H1 (cell line): ENCODE data around the gene NUMB. TPM values are rescaled to one million over a fixed set of nuclear protein-coding genes. Genes with fewer than 3 reads are reported as not detected.

ENCODE experiments used
- CTCF ChIA-PET: fragments of 300-600 bp; sonication (Branson Sonifier 250); formaldehyde crosslinking; loops from one replicate; lab custom pipeline; 2021; ENCODE audit not compliant: partially characterized antibody; lab: Charles Lee
- POLR2A ChIA-PET: fragments of 300-600 bp; sonication (Branson Sonifier 250); formaldehyde crosslinking; loops from one replicate; lab custom pipeline; 2021; ENCODE audit warnings: inconsistent platforms; ENCODE audit not compliant: partially characterized antibody; lab: Charles Lee
- DNase-seq, 2 experiments: peaks; one replicate each; pipeline versions ENCODE4 v3.0.0 to v3.0.0-alpha.2; 2010 to 2022; ENCODE audit warnings: low spot score in 2 of 2, low read depth in 1 of 2, mixed read lengths in 1 of 2
- FAIRE-seq: peaks from 2 replicates; lab custom pipeline; 2011; peaks lifted over from hg19 to GRCh38; lab: Jason Lieb, UNC
- H2AFZ ChIP-seq: 2 replicates; pipeline ENCODE4 v1.8.1; 2012; ENCODE audit warnings: low read length, inconsistent platforms
- H2AK5ac ChIP-seq: 2 replicates; pipeline ENCODE4 v1.6.1; 2013; ENCODE audit warnings: low read depth, low read length
- H2BK120ac ChIP-seq: replicated peaks from 2 replicates; pipeline ENCODE3; 2013; ENCODE audit warnings: low read depth, low read length, inconsistent platforms
- H2BK12ac ChIP-seq: 2 replicates; pipeline ENCODE4 v1.6.1; 2013; ENCODE audit warnings: low read depth, low read length
- H2BK15ac ChIP-seq: 2 replicates; pipeline ENCODE4 v1.6.1; 2013; ENCODE audit warnings: low read length
- H2BK20ac ChIP-seq: 2 replicates; pipeline ENCODE4 v1.6.1; 2013; ENCODE audit warnings: low read length
- H2BK5ac ChIP-seq: 2 replicates; pipeline ENCODE4 v1.6.1; 2013; ENCODE audit warnings: low read depth, low read length
- H3K14ac ChIP-seq: 2 replicates; pipeline ENCODE4 v1.6.1; 2013; ENCODE audit warnings: inconsistent platforms; ENCODE audit not compliant: insufficient read length
- H3K18ac ChIP-seq: 2 replicates; pipeline ENCODE4 v1.6.1; 2013; ENCODE audit warnings: low read length; ENCODE audit errors: extremely low read depth
- H3K23ac ChIP-seq: 2 replicates; pipeline ENCODE4 v1.6.1; 2013; ENCODE audit warnings: inconsistent platforms; ENCODE audit not compliant: insufficient read length
- H3K23me2 ChIP-seq: 2 replicates; pipeline ENCODE4 v1.6.1; 2013; ENCODE audit warnings: low read depth, low read length
- H3K27ac ChIP-seq: 2 replicates; pipeline ENCODE4 v1.6.1; 2011; ENCODE audit warnings: low read depth, low read length, inconsistent platforms
- H3K27me3 ChIP-seq, 4 experiments: replicated peaks in 1 of 4; 1 replicate in 1 of 4; 2 replicates in 3 of 4; pipeline versions ENCODE4 v1.6.1 to v1.8.1; 2011 to 2013; ENCODE audit warnings: low read length in 3 of 4, mild to moderate bottlenecking in 3 of 4, inconsistent platforms in 2 of 4, mixed read lengths in 2 of 4, moderate library complexity in 1 of 4; ENCODE audit not compliant: control insufficient read depth in 3 of 4, insufficient read depth in 3 of 4; ENCODE audit errors: extremely low read depth in 1 of 4
- H3K36me3 ChIP-seq, 4 experiments: 2 replicates each; pipeline versions ENCODE4 v1.6.1 to v1.8.1; 2011 to 2013; ENCODE audit warnings: mild to moderate bottlenecking in 4 of 4, low read length in 3 of 4, moderate library complexity in 2 of 4, control low read depth in 1 of 4, inconsistent platforms in 1 of 4; ENCODE audit not compliant: insufficient read depth in 4 of 4, control insufficient read depth in 2 of 4
- H3K4ac ChIP-seq: replicated peaks from 2 replicates; pipeline ENCODE3; 2013; ENCODE audit warnings: low read length, low read depth, mixed read lengths, inconsistent platforms; ENCODE audit not compliant: insufficient read length
- H3K4me1 ChIP-seq, 4 experiments: replicated peaks in 1 of 4; 1 replicate in 1 of 4; 2 replicates in 3 of 4; pipeline versions ENCODE4 v1.6.1 to v1.8.1; 2011 to 2013; ENCODE audit warnings: low read length in 3 of 4, inconsistent platforms in 2 of 4, mixed read lengths in 1 of 4; ENCODE audit not compliant: insufficient read depth in 4 of 4, control insufficient read depth in 3 of 4
- H3K4me2 ChIP-seq, 2 experiments: 2 replicates each; pipeline versions ENCODE4 v1.6.1 to v1.8.1; 2011 to 2013; ENCODE audit warnings: low read depth in 2 of 2, low read length in 2 of 2, control low read depth in 1 of 2, inconsistent platforms in 1 of 2, mild to moderate bottlenecking in 1 of 2; ENCODE audit not compliant: insufficient read depth in 1 of 2
- H3K4me3 ChIP-seq, 4 experiments: fragments of 200-600, 300-600 bp in 1 of 4; sonication (generic), shearing (Covaris generic), sonication (Bioruptor Twin) in 1 of 4; 2 replicates each; pipeline versions ENCODE4 v1.5.1 to v1.8.1; 2011 to 2016; ENCODE audit warnings: low read length in 4 of 4, low read depth in 3 of 4, control low read depth in 2 of 4, inconsistent platforms in 2 of 4, mild to moderate bottlenecking in 2 of 4, mixed read lengths in 1 of 4, moderate library complexity in 1 of 4; ENCODE audit not compliant: insufficient read depth in 2 of 4; ENCODE audit errors: extremely low read depth in 1 of 4
- H3K56ac ChIP-seq: replicated peaks from 2 replicates; pipeline ENCODE3; 2013; ENCODE audit warnings: low read depth, mild to moderate bottlenecking, mixed read lengths, low read length, inconsistent platforms; ENCODE audit not compliant: insufficient read length
- H3K79me1 ChIP-seq: 2 replicates; pipeline ENCODE4 v1.6.1; 2013; ENCODE audit warnings: low read depth, low read length, control low read depth
- H3K79me2 ChIP-seq, 2 experiments: 2 replicates each; pipeline versions ENCODE4 v1.6.1 to v1.8.1; 2012 to 2013; ENCODE audit warnings: low read length in 2 of 2, mild to moderate bottlenecking in 2 of 2, inconsistent platforms in 1 of 2; ENCODE audit not compliant: insufficient read depth in 2 of 2, control insufficient read depth in 1 of 2
- H3K9ac ChIP-seq, 4 experiments: replicated peaks in 1 of 4; 1 replicate in 1 of 4; 2 replicates in 3 of 4; pipeline versions ENCODE4 v1.6.1 to v1.8.1; 2011 to 2013; ENCODE audit warnings: low read depth in 3 of 4, low read length in 3 of 4, control low read depth in 2 of 4, mild to moderate bottlenecking in 2 of 4, moderate library complexity in 2 of 4, inconsistent platforms in 1 of 4; ENCODE audit errors: extremely low read depth in 1 of 4
- H3K9me3 ChIP-seq, 2 experiments: 2 replicates each; pipeline versions ENCODE4 v1.6.1 to v1.8.1; 2012 to 2013; ENCODE audit warnings: mild to moderate bottlenecking in 2 of 2, moderate library complexity in 2 of 2, control low read depth in 1 of 2, inconsistent platforms in 1 of 2, low read depth in 1 of 2, low read length in 1 of 2, mixed read lengths in 1 of 2; ENCODE audit not compliant: insufficient read depth in 2 of 2
- H4K20me1 ChIP-seq, 2 experiments: replicated peaks in 1 of 2; 2 replicates each; pipeline versions ENCODE3 to v1.8.1; 2011 to 2013; ENCODE audit warnings: inconsistent platforms in 2 of 2, low read length in 2 of 2, mild to moderate bottlenecking in 1 of 2; ENCODE audit not compliant: insufficient read depth in 2 of 2, control insufficient read depth in 1 of 2
- H4K5ac ChIP-seq: 2 replicates; pipeline ENCODE4 v1.6.1; 2013; ENCODE audit warnings: low read length, low read depth, mixed read lengths, inconsistent platforms; ENCODE audit not compliant: insufficient read length
- H4K8ac ChIP-seq: 2 replicates; pipeline ENCODE4 v1.8.0; 2013; ENCODE audit warnings: mild to moderate bottlenecking, moderate library complexity, low read length, inconsistent platforms; ENCODE audit not compliant: insufficient read depth; ENCODE audit errors: extremely low read depth
- H4K91ac ChIP-seq: replicated peaks from 2 replicates; pipeline ENCODE3; 2013; ENCODE audit warnings: low read length, mixed read lengths, inconsistent platforms; ENCODE audit not compliant: insufficient read length
- CEBPB ChIP-seq: IDR thresholded peaks from 2 replicates; pipeline ENCODE4 v1.6.1; 2012; ENCODE audit warnings: low read depth, low read length
- CTBP2 ChIP-seq: IDR thresholded peaks from 2 replicates; pipeline ENCODE4 v1.7.0; 2011; ENCODE audit warnings: borderline replicate concordance, mild to moderate bottlenecking, moderate library complexity, mixed read lengths, low read length; ENCODE audit not compliant: insufficient read depth, insufficient read length
- FOSL1 ChIP-seq: IDR thresholded peaks from 2 replicates; pipeline ENCODE4 v1.6.1; 2011; ENCODE audit warnings: mild to moderate bottlenecking, low read depth, low read length, moderate library complexity; ENCODE audit not compliant: insufficient read depth
- HDAC2 ChIP-seq, 2 experiments: fragments of 300-600 bp in 1 of 2; sonication (generic) in 1 of 2; IDR thresholded peaks; 2 replicates each; pipeline ENCODE4 v1.6.1; 2011 to 2012; ENCODE audit warnings: low read depth in 2 of 2, low read length in 2 of 2, mild to moderate bottlenecking in 2 of 2, moderate library complexity in 2 of 2, borderline replicate concordance in 1 of 2, inconsistent platforms in 1 of 2
- JUN ChIP-seq: IDR thresholded peaks from 2 replicates; pipeline ENCODE4 v1.6.1; 2011; ENCODE audit warnings: low read depth, mild to moderate bottlenecking, improper control_type of control experiment, low read length
- KDM5A ChIP-seq: fragments of 200-600 bp; IDR thresholded peaks from 2 replicates; pipeline ENCODE4 v1.7.1; 2012; ENCODE audit warnings: mild to moderate bottlenecking, low read length, inconsistent platforms, mixed read lengths
- PHF8 ChIP-seq: fragments of 200-600 bp; sonication (generic); conservative IDR thresholded peaks from 2 replicates; pipeline ENCODE4 v1.7.1; 2012; ENCODE audit warnings: low read depth, mild to moderate bottlenecking, inconsistent platforms, low read length, moderate library complexity
- SRF ChIP-seq: IDR thresholded peaks from 2 replicates; pipeline ENCODE4 v1.6.1; 2011; ENCODE audit warnings: mild to moderate bottlenecking, low read depth, low read length, moderate library complexity
- SUZ12 ChIP-seq: fragments of 200-600 bp; sonication (generic); IDR thresholded peaks from 2 replicates; pipeline ENCODE4 v1.6.1; 2012; ENCODE audit warnings: mild to moderate bottlenecking, inconsistent platforms, low read length, moderate library complexity, mixed read lengths
- TAF7 ChIP-seq: optimal IDR thresholded peaks from 2 replicates; pipeline ENCODE3; 2011; ENCODE audit warnings: low read depth, mild to moderate bottlenecking, inconsistent platforms, low read length, moderate library complexity, borderline replicate concordance
- WGBS, 2 experiments: shearing (Covaris generic) in 1 of 2; methylation state at CpG; one replicate each; pipeline versions ENCODE4 v1.1.6 to v1.1.7; 2013 to 2015; ENCODE audit warnings: low lambda C conversion rate in 2 of 2, mixed read lengths in 2 of 2, inconsistent platforms in 1 of 2, low coverage in 1 of 2, missing lambda C conversion rate in 1 of 2; ENCODE audit not compliant: insufficient replicate concordance in 2 of 2, insufficient coverage in 1 of 2, insufficient read length in 1 of 2; ENCODE audit errors: extremely low coverage in 1 of 2, missing lambda C conversion rate in 1 of 2; 5-methylcytosine and 5-hydroxymethylcytosine counted together
- polyA plus RNA-seq, 7 experiments: library from polyadenylated mRNA; depleted of rRNA in 3 of 7; stranded (reverse) in 5 of 7; unstranded in 2 of 7; fragments of >200 nt in 5 of 7; fragments of 200-250 nt in 2 of 7; gene quantifications; 1 replicate in 5 of 7; 2 replicates in 1 of 7; 4 replicates in 1 of 7; pipeline versions ENCODE4 v1.2.1 to v1.2.3, GENCODE V29; 2011 to 2013; ENCODE audit warnings: missing spikeins in 2 of 7, mixed read lengths in 2 of 7
- total RNA-seq: library from RNA; stranded (reverse); fragmentation: NEBNext Ultra II Directional; extraction: Animal tissue kit (Norgen Biotek cat#: 25700); gene quantifications from 2 replicates; pipeline ENCODE4 v1.2.1, GENCODE V29; 2021
- TF ChIP-seq, protein P1 (sequence below): IDR thresholded peaks from 2 replicates; pipeline ENCODE4 v1.6.1; 2011; ENCODE audit warnings: low read depth, mild to moderate bottlenecking, low read length; ENCODE audit not compliant: insufficient read depth

Gene NUMB
- total and polyA plus RNA-seq, 2 of the 8 experiments (the other 6 are each of a cell fraction or from before 2014, with no cell fraction given): 54.3 to 78.1 TPM

GRCh38 chr14:73452341-73453186 is 5.8 kb downstream of the NUMB start:
- H4K8ac ChIP-seq: no peak overlapping the region
- no peak overlapping the region; the same call in 1 of the 2 replicates for H3K27ac ChIP-seq
- H3K9ac ChIP-seq: no peak overlapping the region
- no peak overlapping the region for H2BK20ac ChIP-seq
- ChIA-PET CTCF (interaction anchor here (0.8 to 1.6 kb wide), 3 partner anchors 72 to 220 kb away, joined by 3 to 5 read pairs (median 4); no protein-coding TSS in a partner anchor), POLR2A (no interaction called here)
- peaks cover 3 to 89% of the 10 kb centered on the region in 2 experiments; a peak in 3 of 4 replicates for H3K79me2 ChIP-seq
- no peak overlapping the region for H3K4ac ChIP-seq
- H3K36me3 ChIP-seq: no peaks in the 10 kb centered on the region
- no peak overlapping the region for H3K14ac ChIP-seq
- no peak overlapping the region for H3K18ac ChIP-seq
- no peaks in the 10 kb centered on the region for H4K20me1 ChIP-seq
- no peaks in the 10 kb centered on the region for H3K9me3 ChIP-seq
- peaks cover 2% of the 10 kb centered on the region for H3K79me1 ChIP-seq
- H3K4me3 ChIP-seq: no peak overlapping the region
- H3K27me3 ChIP-seq: no peaks in the 10 kb centered on the region
- H3K4me2 ChIP-seq: no peak overlapping the region
- 87% methylated on average over 11 of the region's 11 CpGs; no CpG with 5 or more reads in 1 of the 2 experiments for WGBS, 2 experiments
- no peak overlapping the region for H3K23ac ChIP-seq
- H2BK5ac ChIP-seq: no peak overlapping the region
- H4K5ac ChIP-seq: no peak overlapping the region
- peaks cover 3% of the 10 kb centered on the region; the same call in 1 of the 2 replicates for H3K23me2 ChIP-seq
- H2BK120ac ChIP-seq: no peak overlapping the region
- H2BK15ac ChIP-seq: no peak overlapping the region
- H2AFZ ChIP-seq: no peak overlapping the region
- no peak for FAIRE-seq
- no peak for DNase-seq
- no peak overlapping the region for H3K56ac ChIP-seq
- H2AK5ac ChIP-seq: no peak overlapping the region
- peaks cover 0 to 3% (median 0%) of the 10 kb centered on the region in 4 experiments; a peak in 1 of 7 replicates for H3K4me1 ChIP-seq
- H2BK12ac ChIP-seq: no peak overlapping the region
- no peak overlapping the region for H4K91ac ChIP-seq
- TF ChIP-seq FOSL1: no peak
- no peak for TF ChIP-seq CTBP2
- TF ChIP-seq PHF8: no peak
- TF ChIP-seq SUZ12: no peak
- TF ChIP-seq KDM5A: no peak
- TF ChIP-seq CEBPB: no peak
- no peak for TF ChIP-seq HDAC2 (IDR thresholded peaks at IDR 0.05; ENCODE audit: borderline replicate concordance in 1 of 2, low read depth in 2 of 2, low read length in 2 of 2)
- TF ChIP-seq, protein P1, sequence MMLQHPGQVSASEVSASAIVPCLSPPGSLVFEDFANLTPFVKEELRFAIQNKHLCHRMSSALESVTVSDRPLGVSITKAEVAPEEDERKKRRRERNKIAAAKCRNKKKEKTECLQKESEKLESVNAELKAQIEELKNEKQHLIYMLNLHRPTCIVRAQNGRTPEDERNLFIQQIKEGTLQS: no peak
- no peak for TF ChIP-seq TAF7
- TF ChIP-seq JUN: no peak
- TF ChIP-seq SRF: no peak
